ENCODE results near the gene APLF.

- TF ChIP-seq CTCF (IDR thresholded peaks at IDR 0.05; ENCODE audit: low read length) (no peak), EZH2 (optimal IDR thresholded peaks at IDR 0.05; ENCODE audit: low read depth, low read length) (no peak), EZH2phosphoT487 (IDR thresholded peaks at IDR 0.05; ENCODE audit: low read length) (no peak)
Measured at GRCh38 chr2:68544811-68545210, 77.4 kb downstream of the APLF start.

Data from MM.1S (cell line).